HepG2 (cell line): Measurements from ENCODE around the gene PA2G4. TPM values are rescaled to one million over a fixed set of nuclear protein-coding genes. Genes with fewer than 3 reads are reported as not detected.

Source experiments
- ATAC-seq: fragments of 200-7000 bp; cut with Tn5 transposase; 3 replicates; pipeline ENCODE4 v1.9.1; 2020; ENCODE audit warnings: mild to moderate bottlenecking, moderate library complexity
- BruUV-seq: library from RNA; stranded (reverse); fragments of 400-500 nt; replicated peaks from 2 replicates; lab custom pipeline; 2021; lab: Mats Ljungman, UMichigan
- CTCF ChIA-PET: fragments of 300-600 bp; formaldehyde crosslinking; extraction: SDS; loops from one replicate; lab custom pipeline; 2021; ENCODE audit warnings: low total read pairs, inconsistent platforms, low intra/inter-chr PET ratio; lab: Yijun Ruan, JAX
- POLR2A ChIA-PET: fragments of 350-600 bp; sonication (Branson Sonifier 250); formaldehyde crosslinking; loops from one replicate; lab custom pipeline; 2020; ENCODE audit warnings: antibody characterized with exemption, inconsistent platforms; lab: Yijun Ruan, JAX
- DNase-seq: peaks from one replicate; pipeline ENCODE4 v3.0.0-alpha.2; 2015; ENCODE audit warnings: low spot score
- FAIRE-seq: peaks from 3 replicates; lab custom pipeline; 2011; peaks lifted over from hg19 to GRCh38; lab: Jason Lieb, UNC
- H2AFZ ChIP-seq: one replicate; pipeline ENCODE4 v1.6.1; 2011; ENCODE audit warnings: low read length, inconsistent platforms
- H3K27ac ChIP-seq: fragments of 300-600 bp; 3 replicates; pipeline ENCODE4 v1.8.0; 2011; ENCODE audit warnings: mixed run types, mild to moderate bottlenecking, mixed read lengths, low read length, inconsistent platforms; ENCODE audit not compliant: insufficient read depth; ENCODE audit errors: extremely low read length
- H3K27me3 ChIP-seq, 2 experiments: fragments of 200-600 bp in 1 of 2; 2 replicates in 1 of 2; 3 replicates in 1 of 2; pipeline versions ENCODE4 v1.6.0 to v1.8.0; 2011; ENCODE audit warnings: low read length in 2 of 2, mild to moderate bottlenecking in 2 of 2, moderate library complexity in 2 of 2, inconsistent platforms in 1 of 2; ENCODE audit not compliant: insufficient read depth in 2 of 2, control insufficient read depth in 1 of 2
- H3K36me3 ChIP-seq, 2 experiments: fragments of 200-600 bp in 1 of 2; replicated peaks in 1 of 2; 2 replicates in 1 of 2; 3 replicates in 1 of 2; pipeline versions ENCODE4 v1.5.1 to v1.8.0; 2011; ENCODE audit warnings: low read length in 2 of 2, inconsistent platforms in 1 of 2; ENCODE audit not compliant: insufficient read depth in 2 of 2, control insufficient read depth in 1 of 2
- H3K4me1 ChIP-seq: 2 replicates; pipeline ENCODE4 v1.5.1; 2012; ENCODE audit warnings: low read length, inconsistent platforms; ENCODE audit not compliant: insufficient read depth
- H3K4me2 ChIP-seq: 2 replicates; pipeline ENCODE4 v1.6.0; 2011; ENCODE audit warnings: low read depth, low read length, inconsistent platforms
- H3K4me3 ChIP-seq, 3 experiments: fragments of 200-600 bp in 1 of 3; sonication (generic), shearing (Covaris generic) in 1 of 3; replicated peaks in 1 of 3; 2 replicates each; pipeline ENCODE4 v1.5.1; 2011 to 2016; ENCODE audit warnings: low read length in 3 of 3, inconsistent platforms in 2 of 3, low read depth in 2 of 3, mild to moderate bottlenecking in 2 of 3, control low read depth in 1 of 3, mixed read lengths in 1 of 3; ENCODE audit not compliant: insufficient read depth in 1 of 3
- H3K79me2 ChIP-seq: one replicate; pipeline ENCODE4 v1.6.1; 2011; ENCODE audit warnings: low read length, inconsistent platforms; ENCODE audit not compliant: insufficient read depth
- H3K9ac ChIP-seq: 2 replicates; pipeline ENCODE4 v1.6.0; 2011; ENCODE audit warnings: mild to moderate bottlenecking, low read depth, low read length, inconsistent platforms; ENCODE audit not compliant: insufficient read depth
- H3K9me3 ChIP-seq: 2 replicates; pipeline ENCODE4 v1.5.1; 2012; ENCODE audit warnings: mild to moderate bottlenecking, low read length
- H4K20me1 ChIP-seq: 2 replicates; pipeline ENCODE4 v1.6.0; 2011; ENCODE audit warnings: inconsistent platforms, mild to moderate bottlenecking, low read length, moderate library complexity; ENCODE audit not compliant: insufficient read depth
- ERF ChIP-seq: IDR thresholded peaks from 2 replicates; pipeline ENCODE4 v1.6.1; 2018; ENCODE audit warnings: missing biosample characterization, missing genetic modification reagents
- IKZF5 ChIP-seq: IDR thresholded peaks from 2 replicates; pipeline ENCODE4 v1.6.1; 2018; ENCODE audit warnings: missing genetic modification reagents, mild to moderate bottlenecking, missing compliant biosample characterization
- TMF1 ChIP-seq: sonication (generic); formaldehyde crosslinking; IDR thresholded peaks from 2 replicates; pipeline ENCODE4 v1.8.1; 2022; ENCODE audit warnings: low read depth, missing genetic modification reagents
- ZNF10 ChIP-seq: sonication (generic); formaldehyde crosslinking; IDR thresholded peaks from 2 replicates; pipeline ENCODE4 v1.4.0; 2020; ENCODE audit warnings: mild to moderate bottlenecking, low read depth, missing genetic modification reagents, borderline replicate concordance
- ZNF281 ChIP-seq: sonication (generic); formaldehyde crosslinking; IDR thresholded peaks from 2 replicates; pipeline ENCODE4 v1.4.0; 2020; ENCODE audit warnings: missing genetic modification reagents, borderline replicate concordance
- WGBS: methylation state at CpG from one replicate; pipeline ENCODE4 v1.1.6; 2017; ENCODE audit warnings: low lambda C conversion rate; 5-methylcytosine and 5-hydroxymethylcytosine counted together
- in situ Hi-C: cut with HindIII; loops from 2 replicates; pipeline ENCODE4 v1.10.0; 2017; ENCODE audit warnings: low pct_unique_long_range_greater_than_20kb; ENCODE audit not compliant: extremely low pct_ligation_motif_present
- intact Hi-C: fragments of 100-400 bp; cut with micrococcal nuclease; formaldehyde crosslinking; loops from one replicate; pipeline ENCODE4 v1.10.0; 2022; ENCODE audit not compliant: unreplicated experiment
- polyA plus RNA-seq, 8 experiments: library from polyadenylated mRNA; depleted of rRNA in 3 of 8; stranded (reverse) in 7 of 8; unstranded in 1 of 8; fragments of >200 nt; fragmentation: Illumina TruSeq in 4 of 8; extraction: Trizol in 4 of 8; gene quantifications; 2 replicates each; pipeline versions ENCODE4 v1.2.1 to v1.2.3, GENCODE V29; 2011 to 2016; ENCODE audit warnings: low read depth in 4 of 8, missing spikeins in 1 of 8, mixed read lengths in 1 of 8; ENCODE audit not compliant: insufficient read depth in 1 of 8
- total RNA-seq, 5 experiments: library from RNA; depleted of rRNA; stranded (reverse); fragments of >200 nt; fragmentation: Illumina TruSeq; extraction: Trizol; gene quantifications; 2 replicates each; pipeline ENCODE4 v1.2.3, GENCODE V29; 2016; ENCODE audit warnings: low read depth in 1 of 5
- TF ChIP-seq, protein P1 (sequence below): sonication (generic); formaldehyde crosslinking; IDR thresholded peaks from 2 replicates; pipeline ENCODE4 v1.4.0; 2020; ENCODE audit warnings: missing genetic modification reagents
- TF ChIP-seq, protein P2 (sequence below), 2 experiments: sonication (generic) in 1 of 2; formaldehyde crosslinking in 1 of 2; IDR thresholded peaks; 2 replicates each; pipeline versions ENCODE4 v1.4.0 to v1.6.1; 2016 to 2020; ENCODE audit warnings: borderline replicate concordance in 1 of 2, low read depth in 1 of 2, mild to moderate bottlenecking in 1 of 2, missing genetic modification reagents in 1 of 2

PA2G4 gene
- total and polyA plus RNA-seq, 2 of the 13 experiments (the other 11 are each of a cell fraction or from before 2014, with no cell fraction given): 147 to 240 TPM

DNA sequence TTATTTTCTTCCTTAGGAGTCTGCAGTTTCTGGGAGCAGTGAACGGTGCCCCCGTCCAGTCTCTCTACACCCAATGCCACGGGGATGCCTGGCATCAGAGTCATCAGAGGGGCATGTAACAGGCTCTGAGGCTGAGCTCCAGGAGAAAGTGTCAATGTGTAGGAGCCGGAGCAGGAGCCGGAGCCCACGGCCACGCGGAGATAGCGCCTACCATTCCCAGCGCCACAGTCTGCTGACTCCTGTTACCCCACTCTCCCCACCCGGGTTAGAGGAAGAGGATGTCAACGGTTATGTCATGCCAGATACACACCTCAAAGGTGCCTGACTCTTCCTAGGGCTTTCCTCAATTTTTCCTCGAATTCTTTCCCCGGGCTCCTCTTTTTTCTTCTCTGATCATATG, 3.3 kb upstream of the PA2G4 start:
- Histone ChIP-seq H3K9me3 (no peaks in the 10 kb centered on the region), H3K4me3 (no peak overlapping the region), H3K27ac (no peak overlapping the region), H4K20me1 (peaks cover 2% of the 10 kb centered on the region; the same call in 1 of the 2 replicates), H2AFZ (no peak overlapping the region), H3K4me1 (peaks cover 18% of the 10 kb centered on the region), H3K9ac (no peak overlapping the region), H3K4me2 (no peak overlapping the region), H3K36me3 (peaks cover 33 to 58% of the 10 kb centered on the region in 2 experiments), H3K27me3 (no peaks in the 10 kb centered on the region), H3K79me2 (peaks cover 16% of the 10 kb centered on the region)
- POLR2A ChIA-PET: interaction anchor here (5.0 to 6.5 kb wide), 2 partner anchors 11 to 19 kb away, joined by 46 to 279 read pairs; partner anchors contain the start of gene ERBB3
- intact Hi-C loops: no loop called here
- no peak for DNase-seq
- CTCF ChIA-PET: no interaction called here
- WGBS: 99% methylated on average over 14 of the region's 14 CpGs
- no peak for FAIRE-seq
- no peak for ATAC-seq
- TF ChIP-seq, protein P1, sequence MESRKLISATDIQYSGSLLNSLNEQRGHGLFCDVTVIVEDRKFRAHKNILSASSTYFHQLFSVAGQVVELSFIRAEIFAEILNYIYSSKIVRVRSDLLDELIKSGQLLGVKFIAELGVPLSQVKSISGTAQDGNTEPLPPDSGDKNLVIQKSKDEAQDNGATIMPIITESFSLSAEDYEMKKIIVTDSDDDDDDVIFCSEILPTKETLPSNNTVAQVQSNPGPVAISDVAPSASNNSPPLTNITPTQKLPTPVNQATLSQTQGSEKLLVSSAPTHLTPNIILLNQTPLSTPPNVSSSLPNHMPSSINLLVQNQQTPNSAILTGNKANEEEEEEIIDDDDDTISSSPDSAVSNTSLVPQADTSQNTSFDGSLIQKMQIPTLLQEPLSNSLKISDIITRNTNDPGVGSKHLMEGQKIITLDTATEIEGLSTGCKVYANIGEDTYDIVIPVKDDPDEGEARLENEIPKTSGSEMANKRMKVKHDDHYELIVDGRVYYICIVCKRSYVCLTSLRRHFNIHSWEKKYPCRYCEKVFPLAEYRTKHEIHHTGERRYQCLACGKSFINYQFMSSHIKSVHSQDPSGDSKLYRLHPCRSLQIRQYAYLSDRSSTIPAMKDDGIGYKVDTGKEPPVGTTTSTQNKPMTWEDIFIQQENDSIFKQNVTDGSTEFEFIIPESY: peak; percentile 73
- TF ChIP-seq TMF1 (no peak), IKZF5 (CRISPR knock-in tag) (no peak), ZNF281 (CRISPR knock-in tag) (no peak), ZNF10 (no peak), ERF (CRISPR knock-in tag) (no peak)
- TF ChIP-seq, protein P2, sequence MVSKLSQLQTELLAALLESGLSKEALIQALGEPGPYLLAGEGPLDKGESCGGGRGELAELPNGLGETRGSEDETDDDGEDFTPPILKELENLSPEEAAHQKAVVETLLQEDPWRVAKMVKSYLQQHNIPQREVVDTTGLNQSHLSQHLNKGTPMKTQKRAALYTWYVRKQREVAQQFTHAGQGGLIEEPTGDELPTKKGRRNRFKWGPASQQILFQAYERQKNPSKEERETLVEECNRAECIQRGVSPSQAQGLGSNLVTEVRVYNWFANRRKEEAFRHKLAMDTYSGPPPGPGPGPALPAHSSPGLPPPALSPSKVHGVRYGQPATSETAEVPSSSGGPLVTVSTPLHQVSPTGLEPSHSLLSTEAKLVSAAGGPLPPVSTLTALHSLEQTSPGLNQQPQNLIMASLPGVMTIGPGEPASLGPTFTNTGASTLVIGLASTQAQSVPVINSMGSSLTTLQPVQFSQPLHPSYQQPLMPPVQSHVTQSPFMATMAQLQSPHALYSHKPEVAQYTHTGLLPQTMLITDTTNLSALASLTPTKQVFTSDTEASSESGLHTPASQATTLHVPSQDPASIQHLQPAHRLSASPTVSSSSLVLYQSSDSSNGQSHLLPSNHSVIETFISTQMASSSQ (IDR thresholded peaks at IDR 0.05; ENCODE audit: low read depth): no peak
- TF ChIP-seq, protein P2 (CRISPR knock-in tag; IDR thresholded peaks at IDR 0.05; ENCODE audit: borderline replicate concordance): no peak
- no TSS peak for BruUV-seq
- in situ Hi-C loops: loop anchor here (5.0 kb wide), 1 partner anchor 54 kb away; no protein-coding TSS in a partner anchor
